HG02840 (cell line): Measurements from ENCODE around the gene DNAJC27.

Source experiments
- ATAC-seq: cut with Tn5 transposase; IDR thresholded peaks from one replicate; pipeline ENCODE4 v1.9.1; 2021; ENCODE audit warnings: mild to moderate bottlenecking, moderate library complexity, moderate number of reproducible peaks; ENCODE audit not compliant: unreplicated experiment, low FRiP score

Gene DNAJC27

DNA sequence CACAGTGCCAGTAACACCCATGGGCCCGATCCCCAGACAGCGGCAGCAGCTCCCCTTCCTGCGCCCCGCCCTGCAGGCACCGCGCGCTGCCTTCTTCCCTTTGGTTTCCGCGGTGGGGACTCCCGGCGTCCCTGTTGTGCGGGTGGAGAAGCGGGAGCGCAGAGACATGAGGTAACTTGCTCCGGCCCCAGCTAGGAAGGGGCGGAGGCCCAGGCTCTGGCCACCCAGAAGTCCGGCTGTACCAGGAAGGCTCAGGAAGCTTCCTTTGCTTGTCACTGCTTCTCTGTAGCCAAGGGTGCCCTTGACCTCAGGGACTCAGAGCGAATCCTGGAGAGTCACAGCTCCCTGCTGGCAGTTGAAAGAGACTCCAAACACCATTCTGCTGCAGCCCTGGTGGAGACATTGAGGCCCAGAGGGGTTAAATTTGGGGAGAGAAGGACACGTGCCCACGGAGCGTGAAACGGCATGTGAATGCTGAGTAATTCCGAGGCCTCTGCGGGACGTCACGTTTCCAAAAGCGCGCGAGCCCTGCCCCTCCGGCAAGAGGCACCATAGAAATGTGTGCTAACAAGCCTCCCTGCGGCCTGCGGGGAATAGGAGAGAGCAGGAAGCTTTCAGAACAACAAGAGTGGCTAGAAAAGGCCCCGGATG is 45.0 kb downstream of the DNAJC27 start:
- ATAC-seq = no peak

DNA sequence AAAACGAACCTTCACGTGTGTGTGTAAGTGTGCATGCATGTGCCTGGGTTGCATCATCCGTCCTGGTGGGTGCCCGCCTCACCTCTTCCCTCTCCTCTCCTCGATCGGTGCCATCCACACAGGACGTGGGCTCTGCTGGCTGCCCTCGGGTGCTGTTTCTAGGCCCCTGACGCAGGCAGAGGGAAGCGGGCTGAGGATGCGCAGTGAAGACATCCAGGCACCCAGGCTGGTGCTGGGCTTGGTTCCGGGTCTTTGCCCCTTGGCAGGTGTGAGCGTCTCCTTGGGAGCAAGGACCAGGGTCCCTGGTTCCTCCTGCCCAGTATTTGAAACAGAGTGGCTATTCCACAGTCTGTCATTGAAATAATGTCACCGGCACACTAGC is 45.5 kb downstream of the DNAJC27 start:
- ATAC-seq = no peak

DNA sequence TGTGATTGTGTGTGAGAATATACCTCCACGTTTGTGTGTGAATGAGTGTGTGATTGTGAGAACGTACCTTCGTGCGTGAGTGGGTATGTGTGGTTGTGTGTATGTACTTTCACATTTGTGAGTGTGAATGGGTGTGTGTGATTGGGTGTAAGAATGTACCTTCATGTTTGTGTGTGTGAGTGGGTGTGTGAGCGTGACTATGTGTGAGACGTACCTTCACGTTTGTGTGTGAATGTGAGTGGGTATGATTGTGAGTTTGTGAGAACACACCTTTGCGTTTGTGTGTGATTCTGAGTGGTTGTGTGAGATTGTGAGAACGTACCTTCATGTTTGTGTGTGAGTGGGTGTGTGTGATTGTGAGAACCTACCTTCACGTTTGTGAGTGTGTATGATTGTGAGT is 45.9 kb downstream of the DNAJC27 start:
- no peak for ATAC-seq

DNA sequence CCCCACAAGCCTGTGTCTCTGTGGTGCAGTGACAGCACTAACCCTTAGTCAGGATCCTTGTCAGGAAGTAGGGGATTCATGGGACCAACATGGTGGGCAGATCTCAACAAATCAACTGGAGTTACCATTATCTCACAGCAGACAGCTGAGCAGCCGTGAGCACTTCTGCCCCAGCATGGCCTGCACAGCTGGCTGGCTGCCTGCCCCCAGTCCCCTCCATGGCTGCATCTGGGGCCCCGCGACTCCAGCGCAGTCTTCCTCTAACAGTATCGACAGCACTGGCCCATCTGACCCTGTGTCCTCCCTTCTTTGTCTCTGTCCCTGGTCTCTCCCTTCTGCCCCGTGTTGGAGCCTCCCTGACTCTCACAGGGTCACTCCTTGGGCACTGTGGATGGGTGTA is 47.0 kb downstream of the DNAJC27 start:
- ATAC-seq = no peak

DNA sequence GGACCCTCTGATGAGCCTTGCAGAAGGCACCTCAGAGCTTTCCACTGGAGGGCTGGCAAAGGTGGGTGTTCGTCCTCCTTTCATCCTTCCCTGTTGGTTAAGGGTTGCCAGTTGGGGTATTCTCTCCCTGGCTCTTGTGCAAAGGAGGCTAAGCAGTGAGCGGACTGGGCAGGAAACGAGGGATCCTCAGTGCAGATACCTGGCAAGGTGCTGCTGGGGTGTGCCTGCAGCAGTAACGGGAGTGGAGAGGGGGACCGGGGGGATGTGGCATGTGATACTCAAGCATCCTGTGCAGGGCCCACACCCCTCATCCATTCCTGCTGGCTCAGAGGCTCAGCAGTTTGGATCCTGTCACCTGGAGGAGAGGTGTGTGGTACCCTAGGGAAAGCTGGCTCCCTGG is 47.5 kb downstream of the DNAJC27 start:
- no peak for ATAC-seq

DNA sequence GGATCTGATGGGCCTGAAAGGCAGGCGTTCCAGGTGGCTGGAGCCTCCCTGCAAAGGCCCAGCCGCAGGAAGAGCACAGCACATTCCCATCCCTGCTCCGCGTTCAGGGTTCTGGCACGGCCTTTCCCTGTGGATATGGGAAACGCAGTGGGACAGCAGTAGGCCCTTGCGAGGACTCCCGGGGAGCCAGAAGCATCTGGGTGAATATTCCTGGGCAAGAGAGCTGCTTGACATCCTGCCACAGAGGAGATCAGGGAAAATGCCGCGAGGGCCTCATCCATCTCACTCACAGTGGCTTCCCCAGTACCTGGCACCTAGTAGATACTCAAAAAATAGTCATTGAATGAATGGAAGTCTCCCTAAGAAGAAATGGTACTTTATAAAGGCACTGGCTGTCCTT is 48.6 kb downstream of the DNAJC27 start:
- no peak for ATAC-seq

DNA sequence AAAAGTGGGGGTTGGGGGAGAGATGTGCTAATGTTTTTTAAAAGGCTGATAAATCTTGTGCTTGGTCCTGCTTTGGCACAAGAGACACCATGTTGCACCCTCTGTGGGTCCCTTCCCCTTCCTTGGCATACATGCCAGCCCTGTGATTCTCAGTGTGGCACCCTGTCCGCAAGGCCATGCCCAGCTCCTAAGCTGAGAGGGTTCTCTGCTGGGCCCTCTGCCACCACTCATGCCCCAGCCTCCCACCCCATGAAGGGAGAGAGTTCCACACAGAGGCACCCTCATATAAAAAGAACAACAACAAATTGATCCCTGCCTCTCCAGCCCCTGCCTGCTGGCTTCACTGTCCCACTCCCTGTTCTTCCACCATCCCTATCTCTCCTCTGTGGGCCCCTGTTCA is 49.2 kb downstream of the DNAJC27 start:
- ATAC-seq = no peak

DNA sequence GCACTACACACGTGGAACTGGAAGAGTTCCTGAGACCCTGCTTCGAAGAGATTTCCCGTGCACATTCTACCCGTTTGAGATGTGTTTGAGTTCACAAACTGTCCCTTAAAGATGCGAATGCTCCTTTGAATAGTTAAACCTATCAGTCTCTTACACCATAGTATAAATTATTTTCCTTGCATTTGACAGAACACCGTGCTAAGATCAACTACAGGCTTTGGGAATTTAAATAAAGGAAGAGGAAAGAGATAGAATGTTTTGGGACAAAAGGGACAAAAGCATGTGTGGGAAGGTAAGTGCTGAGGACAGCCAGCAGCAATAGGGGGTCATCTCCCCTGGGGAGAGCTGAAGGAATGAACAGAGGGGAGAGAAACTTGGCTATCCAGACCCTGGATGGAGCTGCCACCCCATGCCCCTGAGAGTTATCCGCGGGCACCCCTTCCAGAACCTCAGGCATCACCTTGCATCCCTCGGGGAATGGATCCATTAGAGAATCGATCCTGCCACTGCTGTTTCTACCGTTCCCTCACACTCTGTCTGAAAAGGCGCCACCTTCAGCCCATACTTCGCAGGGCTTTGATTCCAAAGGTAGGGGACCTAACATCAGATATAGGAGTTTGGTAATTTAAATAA is 50.8 kb downstream of the DNAJC27 start:
- ATAC-seq = no peak

DNA sequence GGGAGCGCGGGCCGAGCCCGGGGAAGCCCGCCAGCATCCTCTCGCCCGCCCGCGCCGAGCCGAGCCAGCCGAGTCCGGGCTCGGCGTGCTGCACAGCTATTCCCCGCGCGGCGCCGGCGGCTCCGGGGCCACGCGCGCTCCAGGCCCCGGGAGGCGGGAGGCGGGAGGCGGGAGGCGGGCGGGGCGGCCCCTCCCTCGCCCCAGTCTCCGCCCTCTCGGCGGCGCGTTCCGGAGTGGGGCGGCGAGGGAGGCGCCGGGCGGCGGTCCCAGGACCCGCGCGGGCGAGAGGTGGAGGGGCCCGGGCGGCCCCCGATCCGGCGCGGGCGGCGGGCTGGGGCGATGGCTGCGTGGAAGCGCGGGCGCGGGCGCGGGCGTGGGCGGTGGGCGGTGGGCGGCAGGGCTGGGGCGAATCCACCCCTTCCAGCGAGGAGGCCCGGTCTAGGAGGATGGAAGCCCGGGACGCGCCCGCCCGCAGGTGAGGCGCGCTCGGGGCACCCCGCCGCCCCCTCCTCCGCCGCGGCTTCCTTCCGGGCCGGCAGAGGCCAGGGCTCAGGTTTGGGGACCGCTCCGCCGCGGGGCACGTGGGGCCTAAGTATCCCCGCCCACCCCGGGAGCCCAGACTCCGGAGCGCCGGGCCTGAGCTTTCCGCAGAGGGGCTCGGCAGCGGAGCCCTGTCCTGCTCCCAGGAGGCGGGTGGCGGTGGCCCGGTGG is 51.5 kb downstream of the DNAJC27 start, which contains the start of gene ADCY3:
Gene ADCY3, minus strand, starts transcription at position 140 of the 711 bp plus-strand sequence. CDS start 1,250 bp downstream, outside the sequence.
- ATAC-seq = peak; percentile 59

DNA sequence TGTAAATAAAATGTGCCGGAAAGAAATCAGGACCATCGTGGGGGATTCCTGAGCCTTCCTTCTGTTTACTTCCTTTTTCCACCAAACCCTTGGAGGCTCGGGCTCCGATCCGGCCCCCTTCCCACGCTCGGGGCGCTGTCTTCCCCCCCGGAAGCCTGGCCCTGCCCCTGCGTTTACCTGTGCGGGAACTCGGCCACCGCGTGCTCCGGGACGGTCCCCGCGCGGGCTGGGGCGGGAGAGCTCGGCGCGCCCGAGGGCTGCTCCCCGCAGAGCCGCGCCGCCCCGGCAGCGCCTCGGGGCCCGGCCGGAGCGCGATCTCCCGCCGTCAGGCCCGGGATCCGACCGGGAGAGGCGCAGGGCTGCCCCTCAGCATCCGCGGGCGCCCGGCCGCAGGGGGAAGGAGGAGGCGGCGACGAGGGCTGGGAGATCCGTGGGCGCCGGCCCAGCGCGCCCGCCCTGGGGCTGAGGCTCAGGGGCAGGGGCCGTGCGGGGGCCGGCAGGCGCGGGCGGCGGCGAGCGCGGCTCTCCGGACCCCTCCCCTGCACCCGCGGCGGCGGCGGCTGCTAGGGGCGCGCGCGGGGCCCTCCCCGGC is 52.2 kb downstream of the DNAJC27 start:
- ATAC-seq = peak; percentile 23

DNA sequence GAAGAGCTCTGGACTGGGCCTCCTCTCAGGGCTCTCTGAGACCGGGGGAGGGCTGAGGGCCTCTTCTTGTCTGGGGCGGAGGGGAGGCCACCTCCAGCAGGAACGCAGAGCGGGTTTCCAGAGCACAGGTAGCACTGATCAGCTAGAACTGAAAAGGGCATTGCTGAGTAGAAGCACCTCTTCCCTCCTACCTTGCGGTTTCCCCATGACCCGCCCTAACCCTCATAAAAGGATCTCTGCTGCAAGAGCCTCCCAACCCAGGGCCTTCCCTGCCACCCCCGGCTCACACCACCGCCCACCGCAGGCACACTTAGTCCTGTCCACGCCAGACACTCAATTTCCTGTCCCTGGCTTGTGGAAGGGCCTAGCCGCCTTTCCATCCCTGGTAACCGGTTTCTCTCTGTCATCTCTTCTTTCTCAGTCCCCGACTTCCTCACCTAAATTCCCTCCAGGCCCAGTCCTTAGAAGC is 52.7 kb downstream of the DNAJC27 start:
- ATAC-seq = no peak

DNA sequence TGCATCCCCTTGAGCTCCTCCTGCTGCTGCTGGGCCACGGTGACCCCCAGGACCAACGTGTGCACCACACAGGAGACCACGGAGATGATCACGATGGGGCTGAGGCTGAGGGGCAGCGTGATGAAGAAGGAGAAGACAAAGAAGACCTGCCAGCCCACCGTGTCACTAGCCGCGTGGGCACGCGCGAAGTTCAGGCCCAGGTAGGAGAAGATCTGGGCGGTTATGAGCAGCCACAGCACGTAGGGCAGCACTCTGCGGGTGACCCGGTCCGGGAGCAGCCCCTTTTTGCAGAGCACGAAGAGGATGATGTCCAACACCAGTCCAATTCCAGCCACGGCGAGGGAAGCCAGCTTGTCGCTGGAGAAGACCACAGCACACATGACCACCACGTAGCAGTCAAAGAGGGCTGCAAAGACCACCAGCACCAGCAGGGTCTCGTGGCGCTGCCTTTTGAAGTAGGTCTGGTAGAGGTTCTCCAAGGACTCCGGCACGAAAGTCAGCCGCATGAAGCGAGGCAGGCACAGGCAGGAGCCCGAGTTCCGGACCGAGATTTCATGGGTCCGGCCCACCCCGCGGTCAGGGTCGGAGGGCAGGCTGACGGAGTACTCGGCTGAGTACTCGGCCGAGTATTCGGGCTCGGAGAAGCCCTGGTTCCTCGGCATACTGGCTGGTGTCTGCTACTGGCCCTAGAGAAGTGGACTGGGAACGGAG is 53.3 kb downstream of the DNAJC27 start:
- no peak for ATAC-seq

DNA sequence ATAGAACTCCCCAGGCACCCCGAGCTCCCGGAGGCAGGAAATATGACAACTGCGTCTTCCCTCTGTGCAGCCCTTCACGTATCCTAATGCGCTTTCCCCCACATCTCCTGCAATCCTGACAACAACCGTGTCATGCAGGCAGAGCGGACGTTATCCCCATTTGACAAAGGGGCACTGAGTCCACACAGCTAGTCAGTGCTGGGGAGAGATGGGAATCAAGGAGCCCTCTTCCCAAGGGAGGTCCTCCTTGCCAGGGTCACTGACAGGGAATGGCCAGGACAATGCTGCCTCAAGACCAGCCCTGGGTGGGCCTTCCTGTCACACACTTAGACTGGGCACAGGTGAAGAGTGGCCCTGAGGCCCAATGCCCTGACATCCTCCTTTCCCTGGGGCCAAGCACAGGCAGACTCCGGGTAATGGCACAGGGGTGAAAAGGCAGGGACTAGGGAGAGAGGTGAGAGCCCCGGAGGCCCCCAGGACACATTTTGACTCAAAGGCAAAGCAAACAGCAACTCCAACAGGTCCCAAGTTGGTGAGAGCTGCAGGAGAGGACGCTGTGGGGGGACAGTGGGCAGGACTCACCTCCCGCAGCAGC is 53.9 kb downstream of the DNAJC27 start:
- ATAC-seq = no peak

DNA sequence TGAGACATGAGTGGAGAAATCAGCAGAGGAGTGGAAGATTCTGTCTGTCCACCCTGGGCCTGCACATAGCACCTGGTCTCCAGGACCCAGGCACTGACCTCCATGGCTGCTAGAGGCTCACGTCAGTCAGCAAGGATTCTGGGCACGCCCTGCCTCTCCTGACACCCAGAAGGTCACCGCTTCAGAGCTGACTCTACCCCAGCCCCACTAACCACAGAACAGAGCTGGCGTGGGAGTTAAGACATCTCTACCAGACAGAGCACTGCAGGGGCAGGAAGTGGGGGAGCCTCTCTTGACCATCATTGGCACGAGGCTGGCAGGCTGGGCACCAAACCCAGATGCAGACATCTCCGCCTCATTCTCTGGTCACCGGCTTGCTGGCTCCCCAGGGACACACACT is 54.7 kb downstream of the DNAJC27 start:
- no peak for ATAC-seq

DNA sequence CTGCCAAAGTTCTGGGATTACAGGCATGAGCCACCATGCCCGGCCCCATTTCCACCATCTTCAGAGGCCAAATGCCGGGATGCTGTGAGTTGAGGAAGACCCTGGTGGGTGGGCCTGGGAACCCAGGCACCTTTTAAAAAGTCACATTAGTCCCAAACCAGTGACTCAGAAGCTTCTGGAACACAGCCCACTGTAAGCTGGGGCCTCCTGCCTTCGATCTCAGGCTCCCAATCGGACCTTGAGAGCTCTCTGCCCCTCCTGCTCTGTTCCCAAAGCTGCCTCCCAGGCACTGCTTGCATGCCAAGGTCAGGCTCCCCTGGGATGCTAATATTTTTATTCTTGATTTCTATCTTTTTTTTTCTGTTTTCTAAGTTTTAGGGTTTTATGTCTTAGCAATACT is 56.0 kb downstream of the DNAJC27 start:
- ATAC-seq = no peak

DNA sequence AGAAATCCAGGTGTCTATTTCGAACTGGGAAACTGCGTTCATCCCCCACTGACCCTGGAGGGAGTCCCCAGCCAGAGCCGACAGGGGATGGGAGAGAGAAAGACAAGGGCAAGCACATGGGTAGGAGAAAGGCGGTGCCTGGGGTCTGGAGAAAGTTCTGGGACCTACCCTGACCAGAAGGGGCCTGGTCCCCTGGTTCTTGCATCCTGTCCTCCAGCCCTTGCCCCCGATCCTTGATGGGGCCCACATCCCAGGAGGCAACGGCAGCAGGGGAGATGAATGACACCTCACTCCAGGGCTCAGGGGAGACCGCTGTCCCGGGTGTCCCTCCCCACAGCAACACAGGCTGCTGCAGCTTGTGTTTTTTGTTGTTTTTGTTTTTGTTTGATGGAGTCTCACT is 56.6 kb downstream of the DNAJC27 start:
- ATAC-seq = no peak

DNA sequence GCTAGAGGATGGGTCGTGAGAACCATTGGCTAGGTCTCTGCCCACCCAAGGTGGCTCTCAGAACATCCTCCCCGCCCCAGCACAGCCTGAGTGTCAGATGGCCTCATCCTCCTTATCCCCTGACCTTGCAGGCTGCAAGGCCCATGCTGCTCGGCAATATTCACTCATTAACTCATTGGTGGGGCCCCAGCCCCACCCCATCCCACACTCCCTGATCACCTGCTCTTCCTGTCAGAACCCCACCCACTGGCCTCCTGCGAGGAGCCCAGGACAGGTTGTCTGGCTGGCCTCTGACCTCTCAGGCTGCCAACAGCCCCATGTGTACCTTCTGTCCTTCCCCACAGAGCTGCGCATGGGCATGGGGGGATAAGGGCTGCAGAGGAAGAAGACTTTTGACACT is 57.0 kb downstream of the DNAJC27 start:
- ATAC-seq = no peak

DNA sequence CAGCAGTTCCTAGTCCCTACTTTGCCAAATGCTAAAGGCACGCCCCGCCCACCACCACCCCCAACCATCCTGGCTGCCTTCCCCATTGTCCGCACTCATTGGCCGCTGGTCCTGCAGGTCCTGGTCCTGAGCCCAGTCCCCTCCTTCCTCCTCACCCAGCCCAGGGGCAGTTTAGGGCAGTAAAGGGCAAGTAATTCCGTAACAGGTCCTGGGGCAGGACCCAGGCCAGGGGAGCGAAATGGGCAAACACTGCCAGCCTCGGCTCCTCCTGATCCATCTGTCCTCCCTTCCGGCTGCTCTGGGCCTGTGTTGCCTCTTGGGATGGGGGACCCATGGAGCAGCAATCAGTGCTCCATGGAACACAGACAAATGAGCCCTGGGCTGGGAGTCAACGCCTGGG is 57.8 kb downstream of the DNAJC27 start:
- no peak for ATAC-seq

DNA sequence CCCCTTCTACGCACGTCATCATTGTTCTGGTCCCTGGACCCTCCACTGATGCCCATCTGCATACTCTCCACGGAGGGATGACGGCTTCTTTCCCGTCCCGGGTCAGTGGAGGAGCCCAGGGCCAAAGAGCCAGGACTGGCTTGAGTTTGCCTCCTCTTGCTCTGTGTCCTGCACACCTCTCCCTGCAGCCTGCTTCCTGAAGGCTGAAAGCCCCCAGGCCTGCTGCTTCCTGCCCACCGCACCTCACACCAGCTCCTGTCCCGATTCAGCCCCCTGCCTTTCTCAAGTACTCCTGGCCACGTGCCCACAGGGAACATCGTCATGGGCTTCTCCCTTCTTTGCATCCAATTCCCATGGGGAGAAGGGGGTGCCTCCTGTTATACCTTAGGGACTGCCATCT is 58.8 kb downstream of the DNAJC27 start:
- no peak for ATAC-seq

DNA sequence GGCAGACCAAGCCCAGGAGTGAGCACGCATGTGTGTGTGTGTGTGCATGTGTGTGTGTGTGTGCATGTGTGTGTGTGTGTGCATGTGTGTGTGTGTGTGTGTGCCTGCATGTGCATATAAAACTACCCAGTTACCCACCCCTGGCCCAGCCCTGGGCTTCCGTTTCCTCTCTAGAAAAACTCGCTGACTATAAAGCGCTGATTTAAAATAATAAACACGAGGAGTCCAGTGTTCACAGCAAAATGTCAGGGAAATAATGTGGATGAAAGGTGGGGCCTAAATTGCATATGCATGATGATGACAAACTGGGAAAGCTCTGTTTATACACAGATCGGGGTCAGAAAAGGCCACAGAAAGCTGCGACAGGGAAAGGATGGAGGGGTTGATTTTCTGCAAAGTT is 59.2 kb downstream of the DNAJC27 start:
- ATAC-seq = no peak
